BLaER1 treated with 17β-estradiol and CSF1 and Interleukin-3, amounts not matched to agents 10 nM and 100 nM (cell line): ENCODE measurements around the gene L3MBTL4.

Experiments
- H3K27ac ChIP-seq, 11 experiments: shearing (Covaris generic); formaldehyde crosslinking; 2 replicates each; pipeline ENCODE4 v1.8.1; 2022
- H3K27me3 ChIP-seq, 11 experiments: shearing (Covaris generic); formaldehyde crosslinking; 2 replicates each; pipeline ENCODE4 v1.8.1; 2022
- H3K36me3 ChIP-seq, 11 experiments: shearing (Covaris generic); formaldehyde crosslinking; 2 replicates each; pipeline ENCODE4 v1.8.1; 2022
- H3K4me1 ChIP-seq, 10 experiments: shearing (Covaris generic); formaldehyde crosslinking; 2 replicates each; pipeline ENCODE4 v1.8.1; 2022
- H3K4me2 ChIP-seq, 11 experiments: shearing (Covaris generic); formaldehyde crosslinking; 2 replicates each; pipeline ENCODE4 v1.8.1; 2022
- H3K4me3 ChIP-seq, 10 experiments: shearing (Covaris generic); formaldehyde crosslinking; 2 replicates each; pipeline ENCODE4 v1.8.1; 2022
- H3K9ac ChIP-seq, 11 experiments: shearing (Covaris generic); formaldehyde crosslinking; 2 replicates each; pipeline ENCODE4 v1.8.1; 2022
- H3K9me3 ChIP-seq, 11 experiments: shearing (Covaris generic); formaldehyde crosslinking; replicated peaks in 1 of 11; 2 replicates each; pipeline ENCODE4 v1.8.1; 2022
- H4K20me1 ChIP-seq, 11 experiments: shearing (Covaris generic); formaldehyde crosslinking; 2 replicates each; pipeline ENCODE4 v1.8.1; 2022
- Cebpa-rat ChIP-seq, 11 experiments: shearing (Covaris generic); IDR thresholded peaks; 2 replicates each; pipeline ENCODE4 v1.8.1; 2022

Gene L3MBTL4

DNA sequence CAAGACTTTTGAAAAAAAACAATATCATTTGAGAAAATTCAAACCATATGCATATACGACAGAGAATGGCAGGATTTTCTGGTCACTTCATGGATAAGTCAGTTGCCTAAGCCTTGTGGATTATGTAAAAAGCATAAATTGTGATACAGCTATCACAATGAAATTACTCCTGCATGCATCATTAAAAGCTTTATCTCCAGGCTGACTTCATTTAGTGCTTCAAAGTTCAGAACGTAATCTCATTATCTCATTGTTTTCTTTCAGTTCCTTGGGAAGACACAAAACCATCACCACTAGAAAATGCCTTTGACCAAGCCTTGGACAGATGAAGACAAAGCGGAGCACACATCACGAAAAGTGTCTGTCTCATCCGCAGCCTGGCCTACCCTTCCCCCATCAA, 57.0 kb downstream of the L3MBTL4 start:
- TF ChIP-seq Cebpa-rat (IDR thresholded peaks at IDR 0.05) = no peak
- Histone ChIP-seq H3K27me3 (no peaks in the 10 kb centered on the region), H4K20me1 (no peaks in the 10 kb centered on the region; a peak in 1 of 22 replicates), H3K9me3 (0 out of 22 replicates have a peak, but pooled peaks cover 0 to 1% (median 0%) of the 10 kb centered on the region in 11 experiments), H3K4me3 (no peak overlapping the region), H3K4me1 (no peaks in the 10 kb centered on the region), H3K36me3 (no peaks in the 10 kb centered on the region), H3K4me2 (no peak overlapping the region), H3K9ac (no peak overlapping the region), H3K27ac (no peak overlapping the region)

GRCh38 chr18:6355789-6356589, 58.7 kb downstream of the L3MBTL4 start:
- no peaks in the 10 kb centered on the region for H3K27me3 ChIP-seq
- no peaks in the 10 kb centered on the region for H3K4me1 ChIP-seq
- peaks cover 0 to 3% (median under 1%) of the 10 kb centered on the region in 11 experiments; a peak in 5 of 22 replicates for H3K9me3 ChIP-seq
- no peak overlapping the region for H3K4me2 ChIP-seq
- no peaks in the 10 kb centered on the region for H3K36me3 ChIP-seq
- no peaks in the 10 kb centered on the region; a peak in 1 of 22 replicates for H4K20me1 ChIP-seq
- no peak overlapping the region for H3K27ac ChIP-seq
- H3K4me3 ChIP-seq = no peak overlapping the region
- TF ChIP-seq Cebpa-rat (IDR thresholded peaks at IDR 0.05) = no peak
- no peak overlapping the region for H3K9ac ChIP-seq

DNA sequence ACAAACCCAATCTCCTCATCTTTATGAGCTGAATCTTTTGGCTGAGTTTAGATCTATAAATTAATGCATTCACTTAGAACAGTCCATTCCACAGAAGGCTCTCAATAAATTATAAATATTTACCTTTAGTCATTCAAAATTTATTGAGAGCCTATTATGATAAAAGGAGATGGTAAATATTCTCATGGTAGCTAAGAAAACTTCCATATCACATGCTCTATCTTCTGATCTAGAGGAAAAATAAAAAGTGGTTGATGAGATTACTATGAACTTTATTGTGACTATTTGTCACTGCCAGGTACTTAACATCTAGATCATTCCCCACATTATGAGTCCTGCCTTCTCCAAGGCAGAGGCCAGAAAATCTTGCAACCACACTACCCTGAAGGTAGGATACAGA, 62.4 kb downstream of the L3MBTL4 start:
- Histone ChIP-seq H3K9me3 (peaks cover 0 to 8% (median 6%) of the 10 kb centered on the region in 11 experiments; a peak in 8 of 22 replicates), H3K4me2 (no peak overlapping the region), H3K27me3 (no peaks in the 10 kb centered on the region), H3K4me3 (no peak overlapping the region), H3K36me3 (no peaks in the 10 kb centered on the region), H3K4me1 (no peaks in the 10 kb centered on the region), H3K27ac (no peak overlapping the region), H3K9ac (no peak overlapping the region), H4K20me1 (no peaks in the 10 kb centered on the region)
- TF ChIP-seq Cebpa-rat (IDR thresholded peaks at IDR 0.05) = no peak

- H3K9ac ChIP-seq = no peak overlapping the region
- TF ChIP-seq Cebpa-rat (IDR thresholded peaks at IDR 0.05) = no peak
- no peaks in the 10 kb centered on the region for H4K20me1 ChIP-seq
- no peak overlapping the region for H3K4me2 ChIP-seq
- H3K4me1 ChIP-seq = no peaks in the 10 kb centered on the region
- H3K9me3 ChIP-seq = peaks cover 39 to 53% (median 45%) of the 10 kb centered on the region in 11 experiments
- H3K27ac ChIP-seq = no peak overlapping the region
- no peak overlapping the region for H3K4me3 ChIP-seq
- H3K27me3 ChIP-seq = no peaks in the 10 kb centered on the region
- no peaks in the 10 kb centered on the region for H3K36me3 ChIP-seq
Measured at GRCh38 chr18:6342990-6343389, 71.7 kb downstream of the L3MBTL4 start.

DNA sequence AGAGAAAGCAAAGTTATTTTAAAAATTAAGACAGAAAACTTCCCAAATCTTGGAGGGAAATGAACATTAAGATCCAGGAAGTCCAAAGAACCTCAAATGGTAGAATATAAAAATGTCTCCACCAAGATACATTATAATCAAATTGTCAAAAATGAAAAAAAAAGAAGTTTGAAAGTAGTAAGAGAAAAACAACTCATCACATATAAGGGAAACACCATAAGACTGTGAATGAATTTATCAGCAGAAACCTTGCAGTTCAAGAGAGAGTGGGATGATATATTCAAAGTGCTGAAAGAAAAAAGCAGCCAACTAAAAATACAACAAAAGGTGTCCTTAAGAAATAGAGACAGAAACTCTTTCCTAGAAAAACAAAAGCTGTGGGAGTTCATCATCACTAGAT, 73.0 kb downstream of the L3MBTL4 start:
- no peak for TF ChIP-seq Cebpa-rat (IDR thresholded peaks at IDR 0.05)
- no peaks in the 10 kb centered on the region for H3K27me3 ChIP-seq
- no peaks in the 10 kb centered on the region for H3K4me1 ChIP-seq

GRCh38 chr18:6341303-6341702, 73.4 kb downstream of the L3MBTL4 start:
- Histone ChIP-seq H4K20me1 (no peaks in the 10 kb centered on the region), H3K27me3 (no peaks in the 10 kb centered on the region), H3K27ac (no peak overlapping the region), H3K36me3 (no peaks in the 10 kb centered on the region), H3K4me1 (no peaks in the 10 kb centered on the region), H3K4me2 (no peak overlapping the region), H3K9ac (no peak overlapping the region), H3K4me3 (no peak overlapping the region), H3K9me3 (peaks cover 39 to 53% (median 45%) of the 10 kb centered on the region in 11 experiments)
- TF ChIP-seq Cebpa-rat (IDR thresholded peaks at IDR 0.05) = no peak

More for the DNA sequence above, 73.0 kb downstream of the L3MBTL4 start:
- Histone ChIP-seq H4K20me1 (no peaks in the 10 kb centered on the region), H3K36me3 (no peaks in the 10 kb centered on the region), H3K27ac (no peak overlapping the region), H3K4me3 (no peak overlapping the region), H3K9ac (no peak overlapping the region), H3K4me2 (no peak overlapping the region), H3K9me3 (peaks cover 39 to 53% (median 45%) of the 10 kb centered on the region in 11 experiments)

- H3K27me3 ChIP-seq = no peaks in the 10 kb centered on the region
- no peak for TF ChIP-seq Cebpa-rat (IDR thresholded peaks at IDR 0.05)
- no peaks in the 10 kb centered on the region for H3K4me1 ChIP-seq
- H3K9ac ChIP-seq = no peak overlapping the region
- H3K9me3 ChIP-seq = peaks cover 39 to 51% (median 44%) of the 10 kb centered on the region in 11 experiments
- no peaks in the 10 kb centered on the region for H3K36me3 ChIP-seq
- H3K27ac ChIP-seq = no peak overlapping the region
- H4K20me1 ChIP-seq = no peaks in the 10 kb centered on the region
- no peak overlapping the region for H3K4me2 ChIP-seq
- no peak overlapping the region for H3K4me3 ChIP-seq
Measured at GRCh38 chr18:6340121-6340520, 74.6 kb downstream of the L3MBTL4 start.

DNA sequence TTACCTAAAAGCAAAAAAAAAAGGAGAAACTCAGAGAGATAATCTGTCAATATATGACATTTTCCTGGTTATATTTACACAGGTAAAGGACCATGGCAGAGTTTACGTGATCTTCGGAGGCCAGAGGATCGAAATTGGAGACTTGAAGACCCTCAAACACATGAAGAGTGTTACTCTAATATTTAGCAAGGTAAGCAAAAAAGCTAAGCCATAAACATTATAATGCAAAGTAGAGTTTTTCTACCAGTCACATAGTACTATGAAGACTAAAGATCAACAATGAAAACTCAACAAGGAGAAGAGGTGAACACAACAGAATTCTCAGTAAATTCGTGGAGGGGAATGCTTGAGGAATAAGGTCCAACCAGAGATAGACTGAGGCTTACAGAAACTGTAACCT, 78.5 kb downstream of the L3MBTL4 start:
- no peak for TF ChIP-seq Cebpa-rat (IDR thresholded peaks at IDR 0.05)
- no peak overlapping the region for H3K4me3 ChIP-seq
- H3K9me3 ChIP-seq = peaks cover 12 to 13% (median 13%) of the 10 kb centered on the region in 11 experiments; a peak in 21 of 22 replicates
- no peak overlapping the region for H3K4me2 ChIP-seq
- no peaks in the 10 kb centered on the region for H3K27me3 ChIP-seq
- no peaks in the 10 kb centered on the region for H3K36me3 ChIP-seq
- no peak overlapping the region for H3K27ac ChIP-seq
- no peak overlapping the region for H3K9ac ChIP-seq
- no peaks in the 10 kb centered on the region; a peak in 1 of 20 replicates for H3K4me1 ChIP-seq
- H4K20me1 ChIP-seq = no peaks in the 10 kb centered on the region

GRCh38 chr18:6333981-6334380, 80.7 kb downstream of the L3MBTL4 start:
- TF ChIP-seq Cebpa-rat (IDR thresholded peaks at IDR 0.05) = no peak
- no peaks in the 10 kb centered on the region for H3K36me3 ChIP-seq
- no peaks in the 10 kb centered on the region for H4K20me1 ChIP-seq
- H3K4me2 ChIP-seq = no peak overlapping the region
- no peak overlapping the region for H3K9ac ChIP-seq
- peaks cover 0 to 7% (median 0%) of the 10 kb centered on the region in 11 experiments; a peak in 1 of 22 replicates for H3K9me3 ChIP-seq
- H3K27ac ChIP-seq = no peak overlapping the region
- no peaks in the 10 kb centered on the region for H3K27me3 ChIP-seq
- no peak overlapping the region for H3K4me3 ChIP-seq
- H3K4me1 ChIP-seq = no peaks in the 10 kb centered on the region; a peak in 1 of 20 replicates

DNA sequence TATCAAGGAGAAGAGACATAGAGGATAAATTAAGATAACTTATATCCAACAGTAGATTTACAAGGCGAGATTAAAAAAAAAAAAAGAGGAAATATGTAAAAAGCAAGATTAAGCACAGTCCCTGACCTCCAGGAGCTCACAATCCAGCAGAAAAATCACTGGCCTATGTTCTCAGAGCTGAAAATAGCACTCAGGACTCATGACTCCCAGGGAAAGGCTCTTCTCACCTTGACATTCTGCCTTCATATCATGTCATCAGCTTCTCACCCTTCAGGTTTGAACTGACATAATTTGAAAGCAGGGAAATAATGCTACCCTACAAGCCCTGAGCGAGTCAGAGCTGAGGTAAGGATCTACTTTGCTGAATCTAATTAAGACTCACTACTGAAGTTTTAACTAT, 82.8 kb downstream of the L3MBTL4 start:
- Histone ChIP-seq H3K27ac (no peak overlapping the region), H3K9me3 (peaks cover 0 to 7% (median 0%) of the 10 kb centered on the region in 11 experiments; a peak in 1 of 22 replicates), H3K27me3 (no peaks in the 10 kb centered on the region), H3K36me3 (no peaks in the 10 kb centered on the region), H4K20me1 (no peaks in the 10 kb centered on the region), H3K4me2 (no peak overlapping the region), H3K4me3 (no peak overlapping the region), H3K4me1 (no peaks in the 10 kb centered on the region; a peak in 1 of 20 replicates), H3K9ac (no peak overlapping the region)
- TF ChIP-seq Cebpa-rat (IDR thresholded peaks at IDR 0.05) = no peak
